Stimulated activated CD8-positive, alpha-beta memory T cell treated with anti-CD3 and anti-CD28 coated beads, Interleukin-2, amount 100 ng/mL, for 1 hour (primary cell): ENCODE results near the gene CEP152.
A peak's percentile ranks its signal among the peaks of the same experiment; 100 is the strongest.
"Not testable (repeated sequence)": the region's sequence is repeated elsewhere in the genome, so short reads cannot be mapped to it uniquely, and the experiment has no call there.

Experiments used
- DNase-seq, 2 donors: peaks; one replicate each; pipeline ENCODE4 v3.0.0-alpha.2; 2020; ENCODE audit warnings: low read depth in 2 of 2

CEP152 gene, protein sequence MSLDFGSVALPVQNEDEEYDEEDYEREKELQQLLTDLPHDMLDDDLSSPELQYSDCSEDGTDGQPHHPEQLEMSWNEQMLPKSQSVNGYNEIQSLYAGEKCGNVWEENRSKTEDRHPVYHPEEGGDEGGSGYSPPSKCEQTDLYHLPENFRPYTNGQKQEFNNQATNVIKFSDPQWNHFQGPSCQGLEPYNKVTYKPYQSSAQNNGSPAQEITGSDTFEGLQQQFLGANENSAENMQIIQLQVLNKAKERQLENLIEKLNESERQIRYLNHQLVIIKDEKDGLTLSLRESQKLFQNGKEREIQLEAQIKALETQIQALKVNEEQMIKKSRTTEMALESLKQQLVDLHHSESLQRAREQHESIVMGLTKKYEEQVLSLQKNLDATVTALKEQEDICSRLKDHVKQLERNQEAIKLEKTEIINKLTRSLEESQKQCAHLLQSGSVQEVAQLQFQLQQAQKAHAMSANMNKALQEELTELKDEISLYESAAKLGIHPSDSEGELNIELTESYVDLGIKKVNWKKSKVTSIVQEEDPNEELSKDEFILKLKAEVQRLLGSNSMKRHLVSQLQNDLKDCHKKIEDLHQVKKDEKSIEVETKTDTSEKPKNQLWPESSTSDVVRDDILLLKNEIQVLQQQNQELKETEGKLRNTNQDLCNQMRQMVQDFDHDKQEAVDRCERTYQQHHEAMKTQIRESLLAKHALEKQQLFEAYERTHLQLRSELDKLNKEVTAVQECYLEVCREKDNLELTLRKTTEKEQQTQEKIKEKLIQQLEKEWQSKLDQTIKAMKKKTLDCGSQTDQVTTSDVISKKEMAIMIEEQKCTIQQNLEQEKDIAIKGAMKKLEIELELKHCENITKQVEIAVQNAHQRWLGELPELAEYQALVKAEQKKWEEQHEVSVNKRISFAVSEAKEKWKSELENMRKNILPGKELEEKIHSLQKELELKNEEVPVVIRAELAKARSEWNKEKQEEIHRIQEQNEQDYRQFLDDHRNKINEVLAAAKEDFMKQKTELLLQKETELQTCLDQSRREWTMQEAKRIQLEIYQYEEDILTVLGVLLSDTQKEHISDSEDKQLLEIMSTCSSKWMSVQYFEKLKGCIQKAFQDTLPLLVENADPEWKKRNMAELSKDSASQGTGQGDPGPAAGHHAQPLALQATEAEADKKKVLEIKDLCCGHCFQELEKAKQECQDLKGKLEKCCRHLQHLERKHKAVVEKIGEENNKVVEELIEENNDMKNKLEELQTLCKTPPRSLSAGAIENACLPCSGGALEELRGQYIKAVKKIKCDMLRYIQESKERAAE (N-terminal part only)

GRCh38 chr15:48810414-48811324 lies at the start of gene CEP152:
TSS of gene CEP152 (minus strand) at chr15:48811069. CDS start at chr15:48805649, 5,420 bp downstream.
- DNase-seq = peak; percentile 94 to 95

DNA sequence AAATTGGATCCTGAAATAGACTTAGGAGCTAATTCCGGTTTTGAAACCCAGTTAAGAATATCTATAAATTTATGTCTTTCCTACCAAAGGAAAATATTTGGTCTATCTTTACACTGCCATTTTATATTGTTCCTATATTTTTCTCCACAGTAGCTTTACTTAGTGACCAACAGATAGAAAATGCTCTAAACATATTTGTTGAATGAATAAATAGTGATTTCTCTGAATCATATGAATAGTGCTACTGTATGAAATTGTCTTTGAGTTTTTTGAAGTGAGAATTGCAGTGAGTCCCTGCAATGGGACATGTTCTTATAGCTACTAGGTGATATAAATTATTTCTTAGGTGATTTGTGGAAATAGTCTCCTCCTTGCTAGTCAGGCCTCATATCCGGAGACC lies 48.6 kb upstream of the CEP152 start:
- DNase-seq = no peak

GRCh38 chr15:48858401-48858800 lies 47.5 kb upstream of the CEP152 start:
- no peak for DNase-seq

DNA sequence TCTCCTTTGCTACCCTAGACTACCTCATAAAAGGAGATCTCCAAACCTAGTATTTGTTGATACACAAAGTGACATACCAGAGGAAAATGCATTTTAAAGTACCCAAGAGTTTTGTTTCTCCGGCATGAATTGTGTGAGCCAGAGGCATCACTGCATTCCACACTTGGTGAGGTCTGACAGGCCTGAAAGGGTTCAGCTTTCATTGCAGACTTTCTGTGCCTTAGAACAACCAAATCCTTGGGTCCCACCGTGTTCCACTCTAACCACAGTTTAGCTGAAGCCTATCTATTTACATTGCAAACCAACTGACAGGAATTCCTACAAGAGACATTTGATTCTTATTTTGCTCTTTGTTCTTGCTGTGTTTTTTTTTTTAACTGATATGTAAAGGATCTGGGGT lies 46.1 kb upstream of the CEP152 start:
- no peak for DNase-seq

DNA sequence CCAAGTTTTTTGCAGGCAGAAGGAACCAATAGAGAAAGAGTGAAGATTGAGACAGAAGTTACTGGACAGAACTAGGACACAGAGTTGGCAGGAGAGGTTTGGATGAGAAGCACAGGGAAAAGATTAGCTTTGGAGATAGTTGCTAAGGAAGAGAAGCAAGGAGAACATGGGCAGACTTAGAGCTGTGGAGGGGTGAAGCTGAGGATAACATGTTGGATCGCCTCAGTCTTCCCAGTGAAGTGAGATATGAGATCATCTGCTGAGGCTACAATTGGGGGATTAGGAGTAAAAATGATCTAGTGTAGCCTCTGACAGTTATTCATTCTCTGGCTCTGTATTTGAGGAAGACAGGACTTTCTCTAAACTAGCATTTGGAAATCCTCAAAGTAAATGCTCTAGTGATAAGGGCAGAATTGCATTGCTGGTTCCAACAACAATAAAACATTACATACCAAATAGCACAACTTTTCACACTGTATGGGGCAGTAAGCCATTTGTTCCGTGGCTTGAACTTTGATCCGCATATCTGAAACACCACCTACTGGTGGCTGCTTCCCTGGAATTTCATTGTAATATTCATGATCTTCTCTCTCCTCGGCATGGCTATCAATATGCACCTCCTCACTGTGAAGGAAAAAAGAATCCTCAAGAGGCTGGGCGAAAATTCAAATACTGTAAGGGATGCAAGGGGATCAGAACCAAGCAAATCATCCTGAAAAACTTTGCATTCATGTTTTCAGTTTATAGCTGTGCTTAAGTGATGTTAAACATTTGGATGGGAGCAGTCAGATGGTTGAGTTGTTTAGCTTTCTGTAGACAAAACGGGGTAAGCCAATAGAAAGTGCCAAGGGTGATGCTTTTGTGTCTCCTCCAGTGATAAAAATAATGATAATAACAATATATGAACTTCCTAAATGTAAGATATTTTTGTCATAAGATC lies 44.9 kb upstream of the CEP152 start:
- DNase-seq = no peak

- DNase-seq = not testable (repeated sequence)
These were observed 43.6 kb upstream of the CEP152 start for GRCh38 chr15:48854434-48854833.

DNA sequence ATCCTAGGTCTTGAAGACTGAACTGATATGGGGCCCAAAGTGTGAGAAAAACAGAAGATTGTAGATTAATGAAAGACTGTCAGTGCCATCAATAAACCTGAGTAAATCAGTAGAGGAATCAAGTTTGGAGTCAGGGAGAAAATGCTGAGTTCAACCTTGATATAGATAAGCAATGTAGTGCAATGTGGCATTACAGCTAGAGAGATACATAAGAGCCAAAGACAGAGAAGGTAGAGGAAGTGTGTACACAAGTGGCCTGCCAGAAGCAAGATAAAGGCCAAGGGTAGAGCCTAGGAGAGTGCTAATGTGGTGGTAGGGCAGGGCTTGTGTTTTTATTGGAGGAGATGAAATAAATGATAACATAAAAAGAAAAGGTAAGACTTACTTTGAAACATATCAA lies 41.1 kb upstream of the CEP152 start:
- DNase-seq = no peak

GRCh38 chr15:48850648-48851047 lies 39.8 kb upstream of the CEP152 start:
- DNase-seq = no peak

DNA sequence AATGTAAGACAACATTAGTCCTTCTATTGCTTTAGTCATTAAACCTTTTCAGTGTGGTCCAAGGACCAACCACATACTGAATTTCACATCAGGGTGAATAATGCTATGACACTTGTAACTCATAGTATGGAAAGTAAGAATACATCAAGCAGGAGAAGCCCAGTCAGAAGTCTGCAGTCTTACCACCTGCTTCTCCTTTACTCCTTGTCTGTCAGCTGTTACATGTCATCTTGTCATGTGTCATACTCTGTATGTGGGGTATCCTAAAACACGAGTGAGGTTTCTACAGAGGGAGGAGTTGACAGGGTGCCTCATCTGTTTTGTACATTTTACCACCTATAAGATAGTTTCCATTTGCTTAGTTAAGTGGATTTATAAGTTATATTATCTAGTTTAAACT lies 34.3 kb upstream of the CEP152 start:
- DNase-seq = no peak

DNA sequence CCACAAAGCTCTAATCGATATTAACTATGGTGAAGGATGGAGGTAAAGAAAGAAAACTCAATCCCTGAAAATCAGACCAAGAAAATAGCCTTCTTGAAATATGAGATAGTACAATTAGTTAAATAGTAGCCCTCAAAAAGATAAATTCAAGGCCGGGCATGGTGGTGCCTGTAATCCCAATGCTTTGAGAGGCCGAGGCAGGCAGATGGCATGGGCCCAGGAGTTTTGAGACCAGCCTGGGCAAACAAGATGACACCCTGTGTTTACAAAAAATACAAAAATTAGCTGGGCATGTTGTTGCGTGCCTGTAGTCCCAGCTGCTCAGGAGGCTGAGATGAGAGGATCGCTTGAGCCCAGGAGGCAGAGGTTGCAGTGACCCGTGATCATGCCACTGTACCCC lies 31.6 kb upstream of the CEP152 start:
- DNase-seq = no peak

GRCh38 chr15:48834756-48835155 lies 23.9 kb upstream of the CEP152 start:
- DNase-seq = no peak

GRCh38 chr15:48833526-48834239 lies 22.8 kb upstream of the CEP152 start:
- DNase-seq = no peak

DNA sequence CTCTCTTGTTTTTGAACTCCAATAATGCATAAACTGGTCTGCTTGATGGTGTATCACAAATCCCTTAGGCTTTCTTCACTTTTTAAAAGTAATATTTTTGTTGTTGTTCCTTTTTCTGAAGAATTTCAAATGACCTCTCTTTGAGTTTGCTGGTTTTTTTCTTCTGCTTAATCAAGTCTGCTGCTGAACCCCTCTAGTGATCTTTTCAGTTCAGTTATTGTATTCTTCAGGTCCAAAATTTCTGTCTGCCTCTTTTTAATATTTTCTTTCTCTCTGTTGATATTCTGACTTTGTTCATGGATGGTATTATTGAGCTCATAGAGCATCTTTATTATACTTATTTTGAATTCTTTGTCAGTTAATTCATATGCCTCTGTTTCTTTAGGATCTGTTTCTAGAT lies 21.8 kb upstream of the CEP152 start:
- DNase-seq = no peak

DNA sequence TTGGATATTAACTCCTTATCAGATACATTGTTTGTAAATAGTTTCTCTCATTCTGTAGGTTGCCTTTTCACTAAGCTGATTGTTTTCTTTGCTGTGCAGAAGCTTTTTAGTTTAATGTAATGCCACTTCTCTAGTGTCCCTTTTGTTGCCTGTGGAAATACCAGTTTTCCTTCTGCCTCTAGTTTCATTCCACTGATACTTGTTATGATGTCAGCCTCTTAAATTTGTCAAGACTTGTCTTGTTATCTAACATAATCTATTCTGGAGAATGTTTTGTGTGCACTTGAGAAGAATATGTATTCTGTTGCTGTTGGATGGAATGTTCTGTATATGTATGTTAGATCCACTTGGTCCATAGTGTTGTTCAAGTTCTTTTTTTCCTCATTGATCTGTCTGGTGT lies 18.0 kb upstream of the CEP152 start:
- DNase-seq = no peak

DNA sequence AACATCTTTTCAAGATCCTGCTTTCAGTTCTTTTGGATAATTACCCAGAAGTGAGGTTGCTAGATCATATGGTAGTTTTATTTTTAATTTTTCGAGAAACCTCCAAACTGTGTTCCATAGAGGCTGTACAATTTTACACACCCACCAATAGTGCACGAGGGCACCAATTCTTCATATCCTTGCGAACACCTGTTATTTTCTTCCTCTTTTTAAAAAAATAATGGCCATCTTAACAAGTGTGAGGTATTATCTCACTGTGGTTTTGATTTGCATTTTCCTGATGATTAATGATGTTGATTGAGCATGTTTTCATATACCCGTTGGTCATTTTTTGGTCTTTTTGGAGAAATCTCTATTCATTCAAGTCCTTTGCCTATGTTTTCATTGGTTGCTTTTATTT lies 17.6 kb upstream of the CEP152 start:
- DNase-seq = no peak

DNA sequence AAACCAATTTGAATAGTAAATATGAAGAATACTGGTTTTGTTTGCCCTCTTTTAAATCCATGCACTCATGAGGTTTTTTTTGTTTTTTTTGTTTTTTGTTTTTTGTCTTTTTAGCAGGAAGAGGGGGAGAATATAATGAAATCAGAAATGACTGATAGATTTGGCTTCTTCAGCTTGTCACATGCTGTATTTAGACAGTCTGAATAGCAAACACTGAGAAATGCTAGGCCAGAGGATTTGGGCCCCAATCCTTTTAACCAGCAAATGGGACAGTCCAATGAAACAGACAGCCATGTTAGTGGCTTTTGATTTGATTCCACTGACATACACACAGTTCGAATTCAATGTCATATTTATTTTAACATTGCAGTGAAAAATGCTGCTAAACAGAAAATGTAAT lies 14.2 kb upstream of the CEP152 start:
- DNase-seq = no peak

DNA sequence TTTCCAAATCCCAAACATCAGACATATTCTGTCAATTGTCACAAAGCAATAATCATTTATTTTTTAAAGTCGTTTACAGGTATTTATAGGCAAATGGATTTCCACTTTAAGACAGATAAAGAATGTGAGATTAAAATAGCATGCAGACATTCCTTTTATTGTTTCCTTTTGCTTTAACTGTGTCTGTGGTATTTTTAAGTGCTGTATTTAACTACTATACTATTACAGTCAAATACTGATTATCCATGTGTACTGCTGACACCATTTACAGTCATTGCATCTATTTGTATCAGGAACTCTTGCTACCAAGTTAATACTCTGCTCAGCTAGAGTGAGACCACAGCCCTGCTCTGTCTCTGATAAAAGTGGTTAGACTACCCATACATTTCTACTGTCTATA lies 12.8 kb upstream of the CEP152 start:
- no peak for DNase-seq

- DNase-seq = no peak
These were observed 12.4 kb upstream of the CEP152 start for GRCh38 chr15:48823237-48823636.

DNA sequence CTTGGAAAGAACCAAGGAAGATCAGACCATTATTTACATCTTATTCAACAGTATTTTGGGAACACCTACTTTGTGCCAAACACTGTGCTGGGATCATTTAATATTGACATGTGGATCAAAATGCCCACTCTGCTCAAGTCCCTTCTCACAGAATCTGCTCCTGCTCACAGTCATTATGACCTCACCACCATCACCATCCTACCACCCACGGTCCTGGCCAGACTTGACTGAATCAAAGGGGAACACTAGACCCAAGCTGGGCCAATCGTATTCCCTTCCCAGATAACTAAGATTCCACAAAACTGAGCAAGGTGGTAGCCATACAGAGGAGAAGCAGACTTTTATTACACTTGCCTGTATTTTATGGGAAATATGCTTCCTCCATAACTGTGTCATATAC lies 3.4 kb upstream of the CEP152 start:
- DNase-seq = no peak
